WTC11 (cell line): ENCODE measurements around the gene ZMIZ1. TPM values are rescaled to one million over a fixed set of nuclear protein-coding genes. Genes with fewer than 3 reads are reported as not detected.

Source experiments
- ATAC-seq: fragments of 200-7000 bp; cut with Tn5 transposase; 2 replicates; pipeline ENCODE4 v1.10.0; 2021; ENCODE audit warnings: mild to moderate bottlenecking, moderate library complexity
- CTCF ChIA-PET: fragments of 300-600 bp; sonication (Branson Sonifier 250); formaldehyde crosslinking; loops from one replicate; lab custom pipeline; 2021; ENCODE audit warnings: antibody characterized with exemption; lab: Charles Lee
- POLR2A ChIA-PET: fragments of 350-600 bp; sonication (Branson Sonifier 250); formaldehyde crosslinking; loops from one replicate; lab custom pipeline; 2021; ENCODE audit warnings: antibody characterized with exemption; lab: Charles Lee
- DNase-seq: peaks from one replicate; pipeline ENCODE4 v3.0.0; 2021; ENCODE audit warnings: low spot score
- H3K27ac Mint-ChIP-seq: 2 replicates; pipeline ENCODE4 v1.8.0; 2021; ENCODE audit warnings: mixed read lengths
- H3K27me3 Mint-ChIP-seq: 2 replicates; pipeline ENCODE4 v1.8.0; 2021; ENCODE audit warnings: low read depth, mild to moderate bottlenecking, moderate library complexity, mixed read lengths
- H3K36me3 Mint-ChIP-seq: 2 replicates; pipeline ENCODE4 v1.8.0; 2021; ENCODE audit warnings: mixed read lengths
- H3K4me1 Mint-ChIP-seq: 2 replicates; pipeline ENCODE4 v1.8.0; 2022; ENCODE audit warnings: mixed read lengths
- H3K4me3 Mint-ChIP-seq: 2 replicates; pipeline ENCODE4 v1.8.0; 2021; ENCODE audit warnings: mild to moderate bottlenecking, moderate library complexity, mixed read lengths
- H3K9me3 Mint-ChIP-seq: 2 replicates; pipeline ENCODE4 v1.8.0; 2021; ENCODE audit warnings: mixed read lengths
- ATF1 ChIP-seq: sonication (generic); formaldehyde crosslinking; IDR thresholded peaks from 2 replicates; pipeline ENCODE4 v1.8.1; 2023; ENCODE audit warnings: mild to moderate bottlenecking, moderate library complexity, missing genetic modification reagents
- CBFB ChIP-seq: sonication (generic); formaldehyde crosslinking; IDR thresholded peaks from 2 replicates; pipeline ENCODE4 v1.8.1; 2022; ENCODE audit warnings: mild to moderate bottlenecking, low read depth, missing genetic modification reagents
- ETV6 ChIP-seq: sonication (generic); formaldehyde crosslinking; IDR thresholded peaks from 2 replicates; pipeline ENCODE4 v1.8.1; 2022; ENCODE audit warnings: mild to moderate bottlenecking, missing genetic modification reagents
- MYBL2 ChIP-seq: sonication (generic); formaldehyde crosslinking; IDR thresholded peaks from 2 replicates; pipeline ENCODE4 v1.8.1; 2023; ENCODE audit warnings: mild to moderate bottlenecking, moderate library complexity, missing genetic modification reagents
- RORB ChIP-seq: fragments of 250-450 bp; sonication (Bioruptor Pico); IDR thresholded peaks from 2 replicates; pipeline ENCODE4 v1.9.0; 2021; ENCODE audit warnings: mild to moderate bottlenecking
- SMAD4 ChIP-seq: sonication (generic); formaldehyde crosslinking; IDR thresholded peaks from 2 replicates; pipeline ENCODE4 v1.8.0; 2022; ENCODE audit warnings: mild to moderate bottlenecking, missing genetic modification reagents
- TEAD4 ChIP-seq: sonication (generic); formaldehyde crosslinking; IDR thresholded peaks from 2 replicates; pipeline ENCODE4 v1.8.0; 2022; ENCODE audit warnings: mild to moderate bottlenecking, missing genetic modification reagents
- ZNF416 ChIP-seq: fragments of 250-450 bp; sonication (Bioruptor Pico); IDR thresholded peaks from 2 replicates; pipeline ENCODE4 v1.9.0; 2021; ENCODE audit warnings: mild to moderate bottlenecking, inconsistent platforms
- ZNF423 ChIP-seq: fragments of 250-450 bp; sonication (Bioruptor Pico); IDR thresholded peaks from 2 replicates; pipeline ENCODE4 v2.1.2; 2022; ENCODE audit warnings: mild to moderate bottlenecking, moderate library complexity
- total RNA-seq: library from RNA; stranded (reverse); gene quantifications from 3 replicates; pipeline ENCODE4 v1.2.3, GENCODE V29; 2021
- TF ChIP-seq, protein P1 (sequence below): fragments of 250-450 bp; sonication (Bioruptor Pico); IDR thresholded peaks from 2 replicates; pipeline ENCODE4 v2.1.2; 2022; ENCODE audit warnings: mild to moderate bottlenecking, moderate library complexity
- TF ChIP-seq, protein P2 (sequence below): sonication (generic); formaldehyde crosslinking; IDR thresholded peaks from 2 replicates; pipeline ENCODE4 v1.8.0; 2022; ENCODE audit warnings: mild to moderate bottlenecking, missing genetic modification reagents
- TF ChIP-seq, protein P3 (sequence below): sonication (generic); formaldehyde crosslinking; IDR thresholded peaks from 2 replicates; pipeline ENCODE4 v1.8.0; 2023; ENCODE audit warnings: mild to moderate bottlenecking, missing genetic modification reagents
- TF ChIP-seq, protein P4 (sequence below): sonication (generic); formaldehyde crosslinking; IDR thresholded peaks from 2 replicates; pipeline ENCODE4 v1.8.1; 2023; ENCODE audit warnings: mild to moderate bottlenecking, missing genetic modification reagents, moderate library complexity
- TF ChIP-seq, protein P5 (sequence below): sonication (generic); formaldehyde crosslinking; conservative IDR thresholded peaks from 2 replicates; pipeline ENCODE4 v1.8.1; 2022; ENCODE audit warnings: mild to moderate bottlenecking, missing genetic modification reagents
- TF ChIP-seq, protein P6 (sequence below): sonication (generic); formaldehyde crosslinking; IDR thresholded peaks from 2 replicates; pipeline ENCODE4 v1.8.1; 2023; ENCODE audit warnings: mild to moderate bottlenecking, missing genetic modification reagents, moderate library complexity
- TF ChIP-seq, protein P7 (sequence below): fragments of 250-450 bp; sonication (Bioruptor Pico); IDR thresholded peaks from 2 replicates; pipeline ENCODE4 v1.9.0; 2021; ENCODE audit warnings: mild to moderate bottlenecking, borderline replicate concordance
- TF ChIP-seq, protein P8 (sequence below): sonication (generic); formaldehyde crosslinking; IDR thresholded peaks from 2 replicates; pipeline ENCODE4 v1.8.0; 2022; ENCODE audit warnings: mild to moderate bottlenecking, missing genetic modification reagents
- TF ChIP-seq, protein P9 (sequence below): sonication (generic); formaldehyde crosslinking; IDR thresholded peaks from 2 replicates; pipeline ENCODE4 v1.8.0; 2023; ENCODE audit warnings: missing genetic modification reagents

The ZMIZ1 gene
- total RNA-seq, 1 experiment from 2014 or later, result 44.4 TPM

DNA sequence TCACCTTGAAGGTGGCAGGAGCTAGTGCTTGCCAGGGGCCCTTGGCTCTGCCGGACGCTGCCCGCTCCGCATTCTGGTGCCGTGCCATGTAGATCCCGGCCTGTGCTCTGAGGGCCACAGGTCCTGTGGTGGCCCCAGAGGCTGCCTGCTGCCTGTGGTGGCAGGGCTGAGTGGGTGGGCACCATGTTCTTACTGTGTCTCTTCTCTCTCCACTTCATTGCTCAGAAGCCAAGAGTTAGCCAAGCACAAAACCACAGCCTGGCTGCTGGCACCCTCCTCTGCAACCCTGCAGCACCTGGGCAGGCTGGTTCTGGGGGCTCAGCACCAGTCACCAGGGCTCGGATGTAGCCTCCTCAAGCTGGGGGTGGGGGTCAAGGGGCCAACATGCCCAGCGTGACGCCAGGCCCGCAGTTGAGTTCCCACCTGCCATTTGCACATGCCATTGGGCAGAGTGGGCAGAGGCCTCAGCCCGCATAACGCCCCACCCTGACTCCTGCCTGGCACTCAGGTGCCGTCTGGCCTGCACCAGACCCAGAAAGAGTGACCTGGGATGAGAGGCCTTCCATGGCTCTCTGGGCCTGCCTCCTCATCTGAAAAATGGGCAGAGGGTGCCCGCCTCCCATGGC, 16.3 kb downstream of the ZMIZ1 start:
- CTCF ChIA-PET, result no interaction called here
- POLR2A ChIA-PET, result no interaction called here
- DNase-seq, result no peak
- Mint-ChIP-seq H3K9me3 (peaks cover 4% of the 10 kb centered on the region; the same call in 1 of the 2 replicates), H3K36me3 (no peaks in the 10 kb centered on the region), H3K27ac (no peak overlapping the region), H3K4me3 (no peak overlapping the region), H3K27me3 (no peaks in the 10 kb centered on the region), H3K4me1 (peaks cover 51% of the 10 kb centered on the region)
- no peak for ATAC-seq
- TF ChIP-seq, protein P1, sequence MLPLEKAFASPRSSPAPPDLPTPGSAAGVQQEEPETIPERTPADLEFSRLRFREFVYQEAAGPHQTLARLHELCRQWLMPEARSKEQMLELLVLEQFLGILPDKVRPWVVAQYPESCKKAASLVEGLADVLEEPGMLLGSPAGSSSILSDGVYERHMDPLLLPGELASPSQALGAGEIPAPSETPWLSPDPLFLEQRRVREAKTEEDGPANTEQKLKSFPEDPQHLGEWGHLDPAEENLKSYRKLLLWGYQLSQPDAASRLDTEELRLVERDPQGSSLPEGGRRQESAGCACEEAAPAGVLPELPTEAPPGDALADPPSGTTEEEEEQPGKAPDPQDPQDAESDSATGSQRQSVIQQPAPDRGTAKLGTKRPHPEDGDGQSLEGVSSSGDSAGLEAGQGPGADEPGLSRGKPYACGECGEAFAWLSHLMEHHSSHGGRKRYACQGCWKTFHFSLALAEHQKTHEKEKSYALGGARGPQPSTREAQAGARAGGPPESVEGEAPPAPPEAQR (CRISPR knock-in tag), result no peak
- no peak for TF ChIP-seq CBFB (CRISPR knock-in tag)
- TF ChIP-seq, protein P2, sequence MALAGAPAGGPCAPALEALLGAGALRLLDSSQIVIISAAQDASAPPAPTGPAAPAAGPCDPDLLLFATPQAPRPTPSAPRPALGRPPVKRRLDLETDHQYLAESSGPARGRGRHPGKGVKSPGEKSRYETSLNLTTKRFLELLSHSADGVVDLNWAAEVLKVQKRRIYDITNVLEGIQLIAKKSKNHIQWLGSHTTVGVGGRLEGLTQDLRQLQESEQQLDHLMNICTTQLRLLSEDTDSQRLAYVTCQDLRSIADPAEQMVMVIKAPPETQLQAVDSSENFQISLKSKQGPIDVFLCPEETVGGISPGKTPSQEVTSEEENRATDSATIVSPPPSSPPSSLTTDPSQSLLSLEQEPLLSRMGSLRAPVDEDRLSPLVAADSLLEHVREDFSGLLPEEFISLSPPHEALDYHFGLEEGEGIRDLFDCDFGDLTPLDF (CRISPR knock-in tag), result no peak
- no peak for TF ChIP-seq TEAD4 (CRISPR knock-in tag)
- TF ChIP-seq, protein P3, sequence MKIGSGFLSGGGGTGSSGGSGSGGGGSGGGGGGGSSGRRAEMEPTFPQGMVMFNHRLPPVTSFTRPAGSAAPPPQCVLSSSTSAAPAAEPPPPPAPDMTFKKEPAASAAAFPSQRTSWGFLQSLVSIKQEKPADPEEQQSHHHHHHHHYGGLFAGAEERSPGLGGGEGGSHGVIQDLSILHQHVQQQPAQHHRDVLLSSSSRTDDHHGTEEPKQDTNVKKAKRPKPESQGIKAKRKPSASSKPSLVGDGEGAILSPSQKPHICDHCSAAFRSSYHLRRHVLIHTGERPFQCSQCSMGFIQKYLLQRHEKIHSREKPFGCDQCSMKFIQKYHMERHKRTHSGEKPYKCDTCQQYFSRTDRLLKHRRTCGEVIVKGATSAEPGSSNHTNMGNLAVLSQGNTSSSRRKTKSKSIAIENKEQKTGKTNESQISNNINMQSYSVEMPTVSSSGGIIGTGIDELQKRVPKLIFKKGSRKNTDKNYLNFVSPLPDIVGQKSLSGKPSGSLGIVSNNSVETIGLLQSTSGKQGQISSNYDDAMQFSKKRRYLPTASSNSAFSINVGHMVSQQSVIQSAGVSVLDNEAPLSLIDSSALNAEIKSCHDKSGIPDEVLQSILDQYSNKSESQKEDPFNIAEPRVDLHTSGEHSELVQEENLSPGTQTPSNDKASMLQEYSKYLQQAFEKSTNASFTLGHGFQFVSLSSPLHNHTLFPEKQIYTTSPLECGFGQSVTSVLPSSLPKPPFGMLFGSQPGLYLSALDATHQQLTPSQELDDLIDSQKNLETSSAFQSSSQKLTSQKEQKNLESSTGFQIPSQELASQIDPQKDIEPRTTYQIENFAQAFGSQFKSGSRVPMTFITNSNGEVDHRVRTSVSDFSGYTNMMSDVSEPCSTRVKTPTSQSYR (CRISPR knock-in tag), result no peak

DNA sequence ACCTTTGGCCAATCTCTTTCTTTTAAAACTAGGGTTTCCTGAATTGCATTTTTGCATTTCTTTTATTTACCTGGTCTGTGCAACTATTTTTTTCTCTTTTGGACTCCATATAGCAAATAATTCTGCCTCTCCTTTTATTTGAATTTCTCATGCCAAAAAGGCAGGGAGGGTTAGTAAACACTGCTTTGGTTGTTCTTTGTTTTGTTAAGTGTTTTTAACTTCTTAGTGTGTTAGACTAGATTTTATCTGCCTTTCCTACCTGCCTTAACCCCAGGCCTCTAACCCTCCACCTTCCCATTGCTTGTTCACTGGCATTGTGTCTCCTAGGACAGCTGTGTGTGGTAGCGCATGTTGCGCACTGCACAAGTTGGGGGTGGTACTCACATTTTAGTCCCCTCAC, 18.1 kb downstream of the ZMIZ1 start:
- CTCF ChIA-PET, result interaction anchor here (1.1 to 1.9 kb wide), 2 partner anchors 108 to 116 kb away, joined by 4 to 8 read pairs; no protein-coding TSS in a partner anchor
- H3K9me3 Mint-ChIP-seq, result peaks cover 4% of the 10 kb centered on the region; the same call in 1 of the 2 replicates
- no peaks in the 10 kb centered on the region for H3K36me3 Mint-ChIP-seq
- peaks cover 50% of the 10 kb centered on the region for H3K4me1 Mint-ChIP-seq
- DNase-seq (no peak), ATAC-seq (no peak)
- H3K27ac Mint-ChIP-seq, result no peak overlapping the region
- POLR2A ChIA-PET, result no interaction called here
- no peak overlapping the region for H3K4me3 Mint-ChIP-seq
- H3K27me3 Mint-ChIP-seq, result no peaks in the 10 kb centered on the region
- TF ChIP-seq, protein P4, sequence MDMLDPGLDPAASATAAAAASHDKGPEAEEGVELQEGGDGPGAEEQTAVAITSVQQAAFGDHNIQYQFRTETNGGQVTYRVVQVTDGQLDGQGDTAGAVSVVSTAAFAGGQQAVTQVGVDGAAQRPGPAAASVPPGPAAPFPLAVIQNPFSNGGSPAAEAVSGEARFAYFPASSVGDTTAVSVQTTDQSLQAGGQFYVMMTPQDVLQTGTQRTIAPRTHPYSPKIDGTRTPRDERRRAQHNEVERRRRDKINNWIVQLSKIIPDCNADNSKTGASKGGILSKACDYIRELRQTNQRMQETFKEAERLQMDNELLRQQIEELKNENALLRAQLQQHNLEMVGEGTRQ (CRISPR knock-in tag), result no peak
- no peak for TF ChIP-seq ZNF423
- no peak for TF ChIP-seq TEAD4 (CRISPR knock-in tag)
- TF ChIP-seq, protein P5, sequence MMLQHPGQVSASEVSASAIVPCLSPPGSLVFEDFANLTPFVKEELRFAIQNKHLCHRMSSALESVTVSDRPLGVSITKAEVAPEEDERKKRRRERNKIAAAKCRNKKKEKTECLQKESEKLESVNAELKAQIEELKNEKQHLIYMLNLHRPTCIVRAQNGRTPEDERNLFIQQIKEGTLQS (CRISPR knock-in tag), result no peak
- TF ChIP-seq, protein P6, sequence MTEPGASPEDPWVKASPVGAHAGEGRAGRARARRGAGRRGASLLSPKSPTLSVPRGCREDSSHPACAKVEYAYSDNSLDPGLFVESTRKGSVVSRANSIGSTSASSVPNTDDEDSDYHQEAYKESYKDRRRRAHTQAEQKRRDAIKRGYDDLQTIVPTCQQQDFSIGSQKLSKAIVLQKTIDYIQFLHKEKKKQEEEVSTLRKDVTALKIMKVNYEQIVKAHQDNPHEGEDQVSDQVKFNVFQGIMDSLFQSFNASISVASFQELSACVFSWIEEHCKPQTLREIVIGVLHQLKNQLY (CRISPR knock-in tag), result no peak
- TF ChIP-seq, protein P7, sequence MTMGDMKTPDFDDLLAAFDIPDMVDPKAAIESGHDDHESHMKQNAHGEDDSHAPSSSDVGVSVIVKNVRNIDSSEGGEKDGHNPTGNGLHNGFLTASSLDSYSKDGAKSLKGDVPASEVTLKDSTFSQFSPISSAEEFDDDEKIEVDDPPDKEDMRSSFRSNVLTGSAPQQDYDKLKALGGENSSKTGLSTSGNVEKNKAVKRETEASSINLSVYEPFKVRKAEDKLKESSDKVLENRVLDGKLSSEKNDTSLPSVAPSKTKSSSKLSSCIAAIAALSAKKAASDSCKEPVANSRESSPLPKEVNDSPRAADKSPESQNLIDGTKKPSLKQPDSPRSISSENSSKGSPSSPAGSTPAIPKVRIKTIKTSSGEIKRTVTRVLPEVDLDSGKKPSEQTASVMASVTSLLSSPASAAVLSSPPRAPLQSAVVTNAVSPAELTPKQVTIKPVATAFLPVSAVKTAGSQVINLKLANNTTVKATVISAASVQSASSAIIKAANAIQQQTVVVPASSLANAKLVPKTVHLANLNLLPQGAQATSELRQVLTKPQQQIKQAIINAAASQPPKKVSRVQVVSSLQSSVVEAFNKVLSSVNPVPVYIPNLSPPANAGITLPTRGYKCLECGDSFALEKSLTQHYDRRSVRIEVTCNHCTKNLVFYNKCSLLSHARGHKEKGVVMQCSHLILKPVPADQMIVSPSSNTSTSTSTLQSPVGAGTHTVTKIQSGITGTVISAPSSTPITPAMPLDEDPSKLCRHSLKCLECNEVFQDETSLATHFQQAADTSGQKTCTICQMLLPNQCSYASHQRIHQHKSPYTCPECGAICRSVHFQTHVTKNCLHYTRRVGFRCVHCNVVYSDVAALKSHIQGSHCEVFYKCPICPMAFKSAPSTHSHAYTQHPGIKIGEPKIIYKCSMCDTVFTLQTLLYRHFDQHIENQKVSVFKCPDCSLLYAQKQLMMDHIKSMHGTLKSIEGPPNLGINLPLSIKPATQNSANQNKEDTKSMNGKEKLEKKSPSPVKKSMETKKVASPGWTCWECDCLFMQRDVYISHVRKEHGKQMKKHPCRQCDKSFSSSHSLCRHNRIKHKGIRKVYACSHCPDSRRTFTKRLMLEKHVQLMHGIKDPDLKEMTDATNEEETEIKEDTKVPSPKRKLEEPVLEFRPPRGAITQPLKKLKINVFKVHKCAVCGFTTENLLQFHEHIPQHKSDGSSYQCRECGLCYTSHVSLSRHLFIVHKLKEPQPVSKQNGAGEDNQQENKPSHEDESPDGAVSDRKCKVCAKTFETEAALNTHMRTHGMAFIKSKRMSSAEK (CRISPR knock-in tag), result no peak
- TF ChIP-seq, protein P8, sequence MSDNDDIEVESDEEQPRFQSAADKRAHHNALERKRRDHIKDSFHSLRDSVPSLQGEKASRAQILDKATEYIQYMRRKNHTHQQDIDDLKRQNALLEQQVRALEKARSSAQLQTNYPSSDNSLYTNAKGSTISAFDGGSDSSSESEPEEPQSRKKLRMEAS (CRISPR knock-in tag), result no peak
- no peak for TF ChIP-seq ETV6 (CRISPR knock-in tag)
- no peak for TF ChIP-seq MYBL2 (CRISPR knock-in tag)
- no peak for TF ChIP-seq RORB (CRISPR knock-in tag)
- no peak for TF ChIP-seq ZNF416 (CRISPR knock-in tag)
- no peak for TF ChIP-seq ATF1 (CRISPR knock-in tag)
- TF ChIP-seq, protein P9, sequence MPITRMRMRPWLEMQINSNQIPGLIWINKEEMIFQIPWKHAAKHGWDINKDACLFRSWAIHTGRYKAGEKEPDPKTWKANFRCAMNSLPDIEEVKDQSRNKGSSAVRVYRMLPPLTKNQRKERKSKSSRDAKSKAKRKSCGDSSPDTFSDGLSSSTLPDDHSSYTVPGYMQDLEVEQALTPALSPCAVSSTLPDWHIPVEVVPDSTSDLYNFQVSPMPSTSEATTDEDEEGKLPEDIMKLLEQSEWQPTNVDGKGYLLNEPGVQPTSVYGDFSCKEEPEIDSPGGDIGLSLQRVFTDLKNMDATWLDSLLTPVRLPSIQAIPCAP (CRISPR knock-in tag), result no peak
- no peak for TF ChIP-seq SMAD4 (CRISPR knock-in tag)
